Stimulated activated CD4-positive, alpha-beta T cell treated with anti-CD3 and anti-CD28 coated beads, Interleukin-1b, Interleukin-23, amount 100 ng/mL, for 48 hours (primary cell): ENCODE data around the gene USP14.

Experiments used
- DNase-seq: peaks from one replicate; pipeline ENCODE4 v3.0.0-alpha.2; 2020

The USP14 gene

GRCh38 chr18:231563-231962 is 73.2 kb downstream of the USP14 start:
- no peak for DNase-seq

DNA sequence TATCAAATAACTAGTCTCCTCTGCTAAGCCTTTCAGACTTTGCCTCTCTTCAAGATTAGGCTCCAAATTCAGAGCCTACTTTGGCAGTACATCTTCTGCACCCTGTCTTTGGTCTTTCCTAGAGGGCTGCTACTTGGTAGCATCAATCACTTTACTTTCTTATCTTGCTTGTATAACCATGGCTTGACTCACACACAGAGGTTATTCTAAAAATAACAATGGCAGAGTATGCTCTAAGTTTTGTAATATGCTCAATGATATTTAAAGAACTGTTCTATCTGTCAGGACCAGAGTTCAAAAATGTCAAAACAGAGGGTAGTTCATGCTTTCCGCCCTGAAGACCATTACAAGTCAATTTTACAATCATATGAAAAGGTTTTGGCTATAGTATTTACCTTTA is 81.8 kb downstream of the USP14 start:
- no peak for DNase-seq

GRCh38 chr18:245282-245847 is 87.0 kb downstream of the USP14 start:
- no peak for DNase-seq

- DNase-seq = no peak
These were observed 89.7 kb downstream of the USP14 start for GRCh38 chr18:248053-248452.

GRCh38 chr18:250685-251084 is 92.3 kb downstream of the USP14 start:
- DNase-seq = no peak

- DNase-seq = no peak
These were observed 93.2 kb downstream of the USP14 start for GRCh38 chr18:251572-251971.

GRCh38 chr18:253121-253520 is 94.8 kb downstream of the USP14 start:
- no peak for DNase-seq

DNA sequence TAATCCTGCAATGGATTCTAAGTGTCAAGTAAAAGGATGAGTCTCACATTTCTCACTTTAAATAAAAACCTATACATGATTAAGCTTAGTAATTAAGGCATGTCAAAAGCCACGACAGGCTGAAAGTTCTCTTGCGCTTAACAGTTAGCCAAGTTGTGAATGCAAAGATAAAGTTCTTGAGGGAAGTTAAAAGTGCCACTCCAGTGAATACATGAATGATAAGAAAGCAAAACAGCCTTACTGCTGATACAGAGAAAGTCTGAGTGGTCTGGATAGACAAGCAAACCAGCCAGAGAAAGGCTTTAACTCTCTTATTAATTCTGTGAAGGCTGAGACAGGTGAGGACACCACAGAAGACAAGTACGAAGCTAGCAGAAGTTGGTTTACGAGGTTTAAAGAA is 96.8 kb downstream of the USP14 start:
- DNase-seq = no peak

DNA sequence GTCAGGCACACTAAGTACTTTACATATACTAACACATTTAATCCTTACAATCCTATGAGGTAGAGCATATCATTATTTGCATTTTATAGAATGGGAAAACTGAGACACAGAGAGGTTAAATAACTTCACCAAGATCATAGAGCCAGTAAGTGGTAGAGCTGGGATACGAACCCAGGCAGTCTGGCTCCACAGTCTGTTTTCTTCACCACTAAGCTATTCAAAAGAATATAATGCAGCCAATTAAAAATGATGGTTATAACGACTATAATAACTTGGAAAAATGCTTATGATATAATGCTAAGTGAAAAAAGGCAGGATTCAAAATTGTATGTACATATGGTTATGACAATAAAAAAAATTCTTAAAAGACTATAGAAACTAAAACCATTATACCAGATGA is 102.2 kb downstream of the USP14 start:
- no peak for DNase-seq

DNA sequence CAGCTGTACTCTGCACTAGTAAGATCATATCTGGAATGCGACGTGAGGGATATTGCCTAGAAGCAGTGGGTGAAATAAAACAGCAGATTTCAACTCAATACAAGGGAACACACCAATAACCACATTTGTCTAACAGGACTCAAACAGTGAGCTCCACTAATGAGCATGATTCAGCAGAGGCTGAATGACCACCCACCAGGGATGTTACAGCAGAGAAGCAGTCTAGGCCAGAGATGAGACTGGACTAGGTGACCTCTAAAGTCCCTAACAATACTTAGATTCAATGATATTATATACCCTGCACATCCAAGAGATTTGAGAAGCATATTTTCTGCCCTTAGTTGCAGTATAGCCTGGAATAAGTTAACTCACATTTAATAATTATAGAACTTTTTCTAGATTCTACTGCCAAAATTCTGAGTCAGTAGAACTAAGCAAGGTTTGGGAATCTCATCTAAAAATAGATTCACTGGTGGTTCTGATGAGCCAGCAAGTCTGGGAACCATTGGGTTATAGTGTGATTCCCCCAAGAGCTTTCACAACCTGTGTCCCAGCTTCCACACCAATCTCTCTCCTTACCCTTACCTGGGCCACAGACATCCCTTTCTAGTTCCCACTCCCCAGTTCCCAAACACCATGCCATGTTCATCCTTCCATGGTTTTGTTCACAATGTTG is 103.2 kb downstream of the USP14 start:
- DNase-seq = no peak
